GM18517 (cell line): Measurements from ENCODE around the gene NATD1.

Source experiments
- ATAC-seq: cut with Tn5 transposase; IDR thresholded peaks from one replicate; pipeline ENCODE4 v1.9.1; 2021; ENCODE audit warnings: mild to moderate bottlenecking, moderate library complexity; ENCODE audit not compliant: unreplicated experiment

NATD1 gene

GRCh38 chr17:21275579-21276263 lies 22.5 kb upstream of the NATD1 start:
- peak; percentile 77 for ATAC-seq

- no peak for ATAC-seq
These were observed 21.9 kb upstream of the NATD1 start for GRCh38 chr17:21275047-21275578.

GRCh38 chr17:21272881-21273792 lies 19.9 kb upstream of the NATD1 start:
- ATAC-seq: no peak

DNA sequence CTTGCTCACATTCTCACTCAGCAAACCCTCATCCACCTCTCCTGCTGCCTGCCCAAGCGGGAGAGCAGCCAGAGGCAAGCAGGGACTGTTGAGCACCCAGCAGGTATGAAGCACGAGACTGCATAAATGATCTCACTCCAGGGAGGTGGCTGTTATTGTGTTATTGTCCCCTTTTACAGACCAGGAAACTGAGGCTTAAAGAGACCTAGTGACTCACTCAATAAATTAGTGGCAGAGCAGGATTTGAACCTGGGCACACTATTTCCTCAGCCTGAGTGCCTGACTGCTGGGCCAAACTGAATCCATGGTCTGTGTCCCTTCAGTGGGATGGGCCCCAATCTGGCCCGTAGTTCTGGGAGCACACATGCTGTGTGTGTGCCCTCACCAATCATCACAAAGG lies 19.0 kb upstream of the NATD1 start:
- no peak for ATAC-seq

DNA sequence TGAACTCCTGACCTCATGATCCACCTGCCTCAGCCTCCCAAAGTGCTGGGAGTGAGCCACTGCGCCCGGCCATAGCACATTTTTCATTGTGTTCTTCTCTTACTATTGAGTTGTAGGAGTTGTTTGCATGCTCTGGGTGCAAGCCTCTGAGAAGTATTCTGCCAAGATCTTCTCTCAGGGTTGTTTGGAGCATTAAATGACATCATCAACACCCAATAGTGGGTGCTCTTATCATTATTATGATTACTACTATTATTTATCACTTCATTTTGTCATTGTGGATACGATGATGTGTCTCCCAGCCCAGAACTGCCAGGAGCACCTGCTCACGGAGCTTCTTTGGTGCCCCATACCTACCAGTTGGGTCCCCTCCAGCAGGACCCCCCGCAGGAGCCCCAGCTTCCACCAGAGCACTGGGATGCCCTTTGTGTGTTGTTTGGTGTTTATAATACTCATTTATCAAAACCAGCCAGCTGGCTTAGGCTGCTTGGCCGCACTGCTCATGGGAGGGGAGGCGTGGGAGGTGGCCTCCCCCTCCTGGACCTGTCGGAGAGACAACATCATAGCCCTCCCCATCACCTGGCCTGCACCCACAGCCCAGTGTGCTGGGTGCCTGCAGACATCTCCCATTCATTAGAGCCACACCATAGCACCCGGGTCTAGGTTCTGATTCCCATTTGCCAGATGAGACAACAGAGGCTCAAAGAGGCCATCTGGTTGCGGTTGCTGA lies 18.4 kb upstream of the NATD1 start:
- ATAC-seq: no peak

GRCh38 chr17:21269394-21269793 lies 16.2 kb upstream of the NATD1 start:
- no peak for ATAC-seq

- no peak for ATAC-seq
These were observed 15.5 kb upstream of the NATD1 start for GRCh38 chr17:21268596-21269188.

DNA sequence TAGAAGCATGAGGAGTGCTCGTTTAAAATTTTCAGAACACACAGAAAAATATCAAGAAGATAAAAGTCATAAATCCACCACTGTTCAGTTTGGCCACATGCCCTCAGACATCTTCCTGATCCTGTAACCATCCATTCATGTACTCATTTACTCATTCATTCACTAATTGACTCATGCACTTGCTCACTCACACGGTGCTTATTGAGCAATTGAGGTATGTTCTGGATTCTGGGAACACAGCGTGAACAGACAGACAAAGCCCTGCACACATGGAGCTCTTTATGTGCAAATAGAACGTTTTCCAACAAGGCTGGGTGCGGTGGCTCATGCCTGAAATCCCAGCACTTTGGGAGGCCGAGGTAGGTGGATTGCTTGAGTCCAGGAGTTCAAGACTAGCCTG lies 10.2 kb upstream of the NATD1 start:
- no peak for ATAC-seq

- ATAC-seq: no peak
These were observed 9.2 kb upstream of the NATD1 start for GRCh38 chr17:21262259-21262993.

- no peak for ATAC-seq
These were observed 5.4 kb upstream of the NATD1 start for GRCh38 chr17:21258593-21258992.

- ATAC-seq: peak; percentile 28
These were observed 634 bp upstream of the NATD1 start for GRCh38 chr17:21253646-21254441.

DNA sequence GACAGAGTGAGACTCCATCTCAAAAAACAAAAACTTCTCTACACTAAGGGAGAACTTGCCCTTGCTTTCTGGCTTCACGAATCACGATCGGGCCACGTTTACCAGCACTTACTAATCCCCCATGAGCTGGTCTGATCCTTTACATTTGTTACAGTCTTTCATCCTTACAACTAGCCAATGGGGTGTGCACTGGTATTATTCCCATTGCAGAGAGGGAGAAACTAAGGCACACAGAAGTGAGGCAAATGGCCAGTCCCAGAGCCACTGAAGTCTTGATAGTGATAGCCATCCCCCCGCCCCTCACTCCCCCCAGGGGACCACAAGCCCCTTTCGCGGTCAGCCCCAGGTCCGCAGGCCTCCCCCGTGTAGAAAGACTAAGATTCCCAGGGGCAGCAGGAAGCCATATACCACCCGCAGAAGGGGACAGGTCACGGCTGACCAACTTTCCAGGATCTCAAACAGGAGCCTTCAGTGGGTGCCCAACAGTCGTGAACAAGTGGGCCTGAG lies 868 bp downstream of the NATD1 start:
- ATAC-seq: no peak

GRCh38 chr17:21251337-21252010 lies 1.7 kb downstream of the NATD1 start:
- no peak for ATAC-seq

- ATAC-seq: no peak
These were observed 2.4 kb downstream of the NATD1 start for GRCh38 chr17:21250854-21251253.

DNA sequence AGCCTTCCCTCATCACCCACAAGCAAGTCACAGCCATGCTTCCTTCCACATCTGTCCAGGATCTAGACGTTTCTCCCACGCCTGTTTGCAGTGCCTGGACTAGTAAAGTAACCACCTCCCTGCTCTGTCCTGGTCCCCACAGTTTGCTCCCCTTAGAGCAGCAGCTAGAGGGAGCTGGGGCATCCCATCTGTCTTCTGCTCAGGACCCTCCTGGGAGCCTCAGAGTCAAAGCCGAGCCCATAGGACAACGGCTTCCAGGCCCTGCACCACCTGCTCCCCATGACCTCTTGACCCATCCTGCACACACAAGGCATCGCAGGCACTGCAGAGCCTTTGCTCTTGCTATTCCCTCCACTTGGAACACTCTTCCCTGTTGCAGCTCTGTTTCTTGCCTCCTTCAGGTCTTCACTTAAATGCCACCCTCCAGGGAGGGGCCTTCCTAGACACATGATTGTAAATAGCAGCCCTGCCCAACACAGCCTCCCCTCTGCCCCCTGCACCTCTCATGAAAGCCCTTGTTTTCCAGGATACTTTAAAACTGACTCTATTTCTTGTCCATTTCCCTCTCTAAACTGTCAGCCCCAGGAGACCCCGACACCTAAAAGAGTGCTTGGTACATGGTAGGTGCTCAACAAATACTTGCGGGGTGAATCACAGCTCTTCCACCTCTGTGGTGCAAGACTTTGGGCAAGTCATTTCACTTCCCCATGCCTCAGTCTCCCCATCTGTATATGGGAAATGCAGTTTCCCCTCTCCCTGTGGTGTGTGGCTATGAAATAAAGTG lies 3.1 kb downstream of the NATD1 start:
- no peak for ATAC-seq

DNA sequence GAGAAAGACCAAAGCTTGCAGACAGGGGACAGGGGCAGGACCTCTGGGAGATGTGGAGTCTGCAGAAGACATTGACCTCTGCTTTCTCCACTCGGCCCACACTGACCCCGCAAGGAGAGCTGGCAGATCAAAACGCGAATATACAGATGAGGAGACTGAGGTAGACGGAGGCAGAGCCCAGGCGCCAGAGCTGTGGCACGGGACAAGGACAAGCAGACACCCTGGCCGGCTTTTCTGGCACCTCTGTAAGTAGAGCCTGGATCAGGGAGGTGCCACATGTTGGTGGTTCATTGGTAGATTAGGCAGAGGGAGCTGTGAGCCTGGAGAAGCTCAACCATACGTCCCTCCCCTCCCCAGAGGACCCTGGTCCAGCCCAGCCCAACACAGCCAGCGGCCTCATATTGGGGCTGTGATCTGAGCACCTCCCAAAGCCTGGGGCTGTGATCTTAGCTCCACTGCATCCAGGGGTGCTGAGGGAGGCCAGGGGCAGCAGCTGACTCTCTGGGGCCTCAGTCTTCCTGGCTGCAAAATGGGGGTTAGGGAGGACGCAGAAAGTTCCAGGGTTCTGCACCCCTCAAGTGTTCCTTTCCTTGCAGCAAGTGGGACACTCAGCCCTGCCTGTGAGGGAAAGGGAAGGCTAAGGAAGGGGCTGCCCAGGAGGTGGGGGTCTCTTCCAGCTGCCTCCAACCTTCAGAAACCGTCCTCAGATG lies 4.0 kb downstream of the NATD1 start:
- ATAC-seq: no peak

DNA sequence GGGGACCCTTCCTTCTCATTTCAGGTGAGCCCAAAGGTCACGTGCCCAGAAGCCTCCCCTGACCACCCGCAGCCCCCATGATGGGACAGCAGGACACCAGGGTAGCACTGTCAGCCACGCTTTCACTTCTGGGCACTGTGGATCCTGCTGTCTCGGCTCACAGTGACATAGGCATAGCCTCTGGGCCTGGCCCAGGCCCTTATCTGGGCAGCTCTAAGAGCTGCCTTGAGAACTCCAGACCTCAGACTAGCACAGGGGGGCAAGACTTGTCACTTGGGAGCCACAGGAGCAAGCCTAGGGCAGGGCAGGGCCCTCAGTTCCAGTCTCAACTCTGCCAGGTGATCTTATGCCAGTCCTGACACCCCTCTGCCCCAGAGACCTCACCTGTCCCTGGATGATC lies 4.7 kb downstream of the NATD1 start:
- ATAC-seq: no peak
